Ecto neural progenitor cell (in vitro differentiated cells): ENCODE data around the gene PJA2.

Experiments used
- DNase-seq: peaks from one replicate; pipeline ENCODE4 v3.0.0-alpha.2; 2018; ENCODE audit warnings: low spot score

Gene PJA2

GRCh38 chr5:109408991-109409843, 557 bp downstream of the PJA2 start:
- DNase-seq: peak; percentile 79

GRCh38 chr5:109407913-109408312, 1.9 kb downstream of the PJA2 start:
- no peak for DNase-seq

- no peak for DNase-seq
Measured at GRCh38 chr5:109406719-109407118, 3.1 kb downstream of the PJA2 start.

GRCh38 chr5:109404428-109404960, 5.3 kb downstream of the PJA2 start:
- no peak for DNase-seq

- DNase-seq: no peak
Measured at GRCh38 chr5:109403469-109403868, 6.3 kb downstream of the PJA2 start.

GRCh38 chr5:109399092-109399759, 10.5 kb downstream of the PJA2 start:
- DNase-seq: no peak

- no peak for DNase-seq
Measured at GRCh38 chr5:109396965-109397364, 12.8 kb downstream of the PJA2 start.

- DNase-seq: no peak
Measured at GRCh38 chr5:109394806-109395205, 15.0 kb downstream of the PJA2 start.

- DNase-seq: no peak
Measured at GRCh38 chr5:109390188-109390587, 19.6 kb downstream of the PJA2 start.

- no peak for DNase-seq
Measured at GRCh38 chr5:109388407-109388806, 21.4 kb downstream of the PJA2 start.

- no peak for DNase-seq
Measured at GRCh38 chr5:109387408-109387974, 22.3 kb downstream of the PJA2 start.

GRCh38 chr5:109378095-109378494, 31.7 kb downstream of the PJA2 start:
- no peak for DNase-seq

- no peak for DNase-seq
Measured at GRCh38 chr5:109374625-109375024, 35.1 kb downstream of the PJA2 start.

GRCh38 chr5:109373932-109374331, 35.8 kb downstream of the PJA2 start:
- DNase-seq: no peak

- DNase-seq: no peak
Measured at GRCh38 chr5:109370343-109370742, 39.4 kb downstream of the PJA2 start.

- no peak for DNase-seq
Measured at GRCh38 chr5:109365653-109366052, 44.1 kb downstream of the PJA2 start.

- no peak for DNase-seq
Measured at GRCh38 chr5:109364977-109365376, 44.8 kb downstream of the PJA2 start.

GRCh38 chr5:109359642-109360041, 50.1 kb downstream of the PJA2 start:
- DNase-seq: no peak

- no peak for DNase-seq
Measured at GRCh38 chr5:109357807-109358206, 52.0 kb downstream of the PJA2 start.

GRCh38 chr5:109354761-109355160, 55.0 kb downstream of the PJA2 start:
- no peak for DNase-seq

- no peak for DNase-seq
Measured at GRCh38 chr5:109351988-109352864, 57.5 kb downstream of the PJA2 start.
